Tibial artery (tissue), 4 donors: ENCODE results near the gene GNAS.

Experiments used
- DNase-seq, 2 donors: peaks; one replicate each; pipeline ENCODE4 v3.0.0-alpha.2; 2019
- H3K27ac ChIP-seq, 2 donors: fragments of 200-600 bp; sonication (generic) in 1 of 2; 1 replicate in 1 of 2; 2 replicates in 1 of 2; pipeline ENCODE4 v1.5.1; 2018 to 2019; ENCODE audit warnings: mild to moderate bottlenecking in 1 of 2
- H3K27me3 ChIP-seq, 2 donors: fragments of 200-600 bp; sonication (generic) in 1 of 2; one replicate each; pipeline versions ENCODE4 v1.5.1 to v1.6.0; 2016 to 2019
- H3K36me3 ChIP-seq, 3 donors: fragments of 200-600 bp; sonication (generic) in 2 of 3; one replicate each; pipeline ENCODE4 v1.5.1; 2016 to 2019; ENCODE audit warnings: mild to moderate bottlenecking in 2 of 3
- H3K4me1 ChIP-seq, 4 donors: fragments of 200-600 bp; sonication (generic) in 2 of 4; 1 replicate in 3 of 4; 2 replicates in 1 of 4; pipeline ENCODE4 v1.5.1; 2016 to 2019
- H3K4me3 ChIP-seq, 2 donors: fragments of 200-600 bp; sonication (generic) in 1 of 2; 1 replicate in 1 of 2; 2 replicates in 1 of 2; pipeline ENCODE4 v1.5.1; 2018 to 2019; ENCODE audit warnings: mild to moderate bottlenecking in 2 of 2
- H3K9me3 ChIP-seq, 3 donors: fragments of 200-600 bp; sonication (generic) in 1 of 3; one replicate each; pipeline ENCODE4 v1.5.1; 2016 to 2019
- CTCF ChIP-seq, 2 experiments: fragments of 200-600 bp in 1 of 2; fragments of 450-650 bp in 1 of 2; IDR thresholded peaks; one replicate each; pipeline ENCODE4 v1.5.1; 2017 to 2019; ENCODE audit warnings: antibody characterized with exemption in 2 of 2, mild to moderate bottlenecking in 1 of 2, moderate library complexity in 1 of 2
- intact Hi-C: fragments of 100-400 bp; cut with DNase I; formaldehyde crosslinking; loops from one replicate; pipeline ENCODE4 v1.15.0; 2023; ENCODE audit warnings: low total_unique reads

GNAS gene

GRCh38 chr20:58922036-58922435, 69.5 kb downstream of the GNAS start:
- no peak for TF ChIP-seq CTCF (IDR thresholded peaks at IDR 0.05)
- H3K27ac ChIP-seq = no peak overlapping the region
- H3K4me3 ChIP-seq = no peak overlapping the region
- H3K9me3 ChIP-seq = no peaks in the 10 kb centered on the region
- H3K27me3 ChIP-seq = no peaks in the 10 kb centered on the region
- DNase-seq = no peak
- H3K36me3 ChIP-seq = no peaks in the 10 kb centered on the region
- intact Hi-C loops = no loop called here
- no peaks in the 10 kb centered on the region for H3K4me1 ChIP-seq

GRCh38 chr20:58923117-58923712, 70.7 kb downstream of the GNAS start:
- intact Hi-C loops = no loop called here
- no peaks in the 10 kb centered on the region for H3K9me3 ChIP-seq
- no peaks in the 10 kb centered on the region for H3K27me3 ChIP-seq
- TF ChIP-seq CTCF (IDR thresholded peaks at IDR 0.05) = no peak
- no peak overlapping the region for H3K27ac ChIP-seq
- no peak for DNase-seq
- no peaks in the 10 kb centered on the region for H3K36me3 ChIP-seq
- no peak overlapping the region for H3K4me3 ChIP-seq
- no peaks in the 10 kb centered on the region for H3K4me1 ChIP-seq

- no peak for TF ChIP-seq CTCF (IDR thresholded peaks at IDR 0.05)
- Histone ChIP-seq H3K4me1 (peaks cover 0 to 11% (median 0%) of the 10 kb centered on the region in 4 donors), H3K27ac (no peak overlapping the region), H3K27me3 (no peaks in the 10 kb centered on the region), H3K36me3 (no peaks in the 10 kb centered on the region), H3K9me3 (no peaks in the 10 kb centered on the region), H3K4me3 (no peak overlapping the region)
- intact Hi-C loops = no loop called here
- DNase-seq = no peak
These were observed 74.4 kb downstream of the GNAS start for GRCh38 chr20:58926802-58927489.

GRCh38 chr20:58927490-58928061, 75.1 kb downstream of the GNAS start:
- intact Hi-C loops = no loop called here
- DNase-seq = no peak
- no peak for TF ChIP-seq CTCF (IDR thresholded peaks at IDR 0.05)

GRCh38 chr20:58930496-58930895, 78.0 kb downstream of the GNAS start:
- H3K9me3 ChIP-seq = no peaks in the 10 kb centered on the region
- no peak for DNase-seq
- no peak overlapping the region for H3K27ac ChIP-seq
- TF ChIP-seq CTCF (IDR thresholded peaks at IDR 0.05) = no peak
- H3K4me3 ChIP-seq = no peak overlapping the region
- peaks cover 0 to 4% of the 10 kb centered on the region in 2 donors for H3K27me3 ChIP-seq
- H3K36me3 ChIP-seq = no peaks in the 10 kb centered on the region
- peaks cover 0 to 11% (median 0%) of the 10 kb centered on the region in 4 donors for H3K4me1 ChIP-seq
- intact Hi-C loops = no loop called here

More at GRCh38 chr20:58927490-58928061, 75.1 kb downstream of the GNAS start:
- H3K4me1 ChIP-seq = peaks cover 0 to 11% (median 0%) of the 10 kb centered on the region in 4 donors
- H3K27ac ChIP-seq = no peak overlapping the region
- H3K27me3 ChIP-seq = no peaks in the 10 kb centered on the region
- no peaks in the 10 kb centered on the region for H3K9me3 ChIP-seq
- no peak overlapping the region for H3K4me3 ChIP-seq
- no peaks in the 10 kb centered on the region for H3K36me3 ChIP-seq
